NCI-H1092 (cell line): ENCODE data around the gene TGM2.

ENCODE experiments used
- DNase-seq: peaks from one replicate; lab custom pipeline; 2025; lab: John Stamatoyannopoulos, UW

Gene TGM2

DNA sequence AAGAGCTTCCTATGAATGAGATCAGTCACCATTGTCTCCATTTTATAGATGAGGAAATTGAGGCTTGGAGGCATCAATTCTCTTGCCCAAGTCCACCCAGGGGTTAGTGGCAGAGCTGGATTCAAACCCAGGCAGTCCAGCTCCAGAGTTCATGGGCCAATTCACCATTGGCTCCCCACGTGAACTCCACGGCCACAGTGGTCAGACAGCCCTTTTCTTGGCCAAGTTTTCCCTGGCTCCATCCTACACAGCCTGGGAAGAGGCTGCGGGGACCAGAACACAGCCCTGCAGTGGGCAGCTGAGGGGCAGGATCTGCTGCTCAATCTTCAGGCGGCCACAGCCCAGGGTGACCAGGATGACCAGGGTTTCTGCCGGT, 20.5 kb downstream of the TGM2 start:
- no peak for DNase-seq

DNA sequence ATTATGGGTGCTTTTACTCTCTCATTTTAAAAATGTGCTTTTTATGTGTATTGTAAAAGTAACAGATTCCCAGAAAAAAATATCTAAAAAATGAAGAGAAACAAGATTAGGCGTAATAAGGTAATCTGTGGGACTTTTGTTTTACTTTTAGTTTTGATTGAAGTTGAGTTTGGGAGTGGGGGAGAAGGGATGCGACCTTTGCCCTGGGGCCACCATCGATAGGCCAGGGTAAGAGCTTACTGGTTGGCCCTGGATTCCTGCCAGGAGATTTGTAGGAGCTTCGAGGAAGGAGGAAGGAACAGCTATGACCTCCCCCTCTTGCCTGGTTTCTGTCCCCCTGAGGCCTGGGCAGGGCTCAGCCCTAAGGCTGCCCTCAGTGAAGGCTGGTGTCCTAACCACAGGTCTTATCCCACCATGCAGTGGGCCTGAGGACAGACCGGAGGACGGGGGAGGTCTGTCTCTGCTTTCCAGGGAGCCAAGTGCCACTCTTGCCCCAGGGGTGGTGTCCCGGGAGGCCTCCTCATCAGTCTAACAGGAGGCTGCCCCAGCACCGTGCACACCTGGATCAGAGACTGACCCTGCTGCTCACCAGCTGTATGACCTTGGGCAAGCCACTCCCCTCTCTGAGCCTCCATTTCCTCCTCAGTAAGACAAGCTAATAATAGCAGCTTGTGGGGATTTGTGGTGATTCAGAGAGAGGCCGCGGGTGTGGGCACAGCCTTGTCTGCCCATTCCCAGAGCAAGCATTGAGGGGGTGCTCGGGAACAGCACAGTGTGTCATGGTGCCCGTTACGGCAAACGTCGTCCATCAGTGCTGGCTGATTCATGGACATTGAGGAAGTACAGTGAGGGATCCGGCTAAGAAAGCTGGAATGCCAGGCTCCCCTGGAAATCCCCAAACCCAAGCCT, 21.2 kb downstream of the TGM2 start:
- no peak for DNase-seq

DNA sequence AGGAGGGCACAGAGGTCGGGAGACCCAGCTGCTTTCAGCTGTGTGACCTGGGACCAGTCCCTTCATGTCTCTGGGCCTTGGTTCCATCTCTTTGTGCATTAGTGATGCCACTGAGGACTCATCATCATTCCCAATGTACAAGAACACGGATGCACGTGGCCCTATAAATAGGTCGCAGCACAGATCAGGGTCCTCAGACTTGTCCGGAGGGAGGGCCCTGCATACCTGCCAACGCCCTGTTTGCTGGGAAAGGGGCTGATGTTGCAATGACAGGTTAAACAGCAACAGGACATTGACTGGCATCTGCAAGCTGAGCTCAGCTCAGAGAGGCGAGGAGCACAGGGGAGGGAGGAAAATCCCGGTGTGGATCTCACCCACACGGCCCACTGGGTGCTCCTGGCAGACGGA, 21.8 kb downstream of the TGM2 start:
- no peak for DNase-seq

DNA sequence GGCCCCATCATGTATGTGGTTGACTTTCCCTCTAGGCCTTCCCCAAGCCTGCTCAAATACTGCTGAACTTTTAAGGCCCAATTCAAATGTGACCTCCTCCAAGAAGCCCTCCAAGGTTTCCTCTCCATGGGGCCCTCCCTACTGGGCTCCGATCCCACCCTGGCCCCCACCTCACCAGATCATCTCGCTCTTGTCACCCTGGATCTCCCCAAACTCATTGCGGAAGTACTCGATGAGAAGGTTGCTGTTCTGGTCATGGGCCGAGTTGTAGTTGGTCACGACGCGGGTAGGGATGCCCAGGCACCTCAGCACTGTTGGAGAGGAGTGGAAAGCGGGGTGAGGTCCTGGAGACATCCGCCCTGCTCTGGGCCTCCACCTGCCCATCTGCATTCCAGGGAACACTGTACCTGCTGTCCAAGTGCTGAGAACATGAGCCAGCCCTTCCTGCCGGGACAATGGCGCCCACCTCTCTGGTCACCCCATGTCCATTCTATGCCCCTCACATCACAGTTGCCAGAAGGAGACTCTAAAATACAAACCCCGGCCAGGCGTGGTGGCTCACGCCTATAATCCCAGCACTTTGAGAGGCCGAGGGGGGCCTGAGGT, 23.1 kb downstream of the TGM2 start:
- no peak for DNase-seq

DNA sequence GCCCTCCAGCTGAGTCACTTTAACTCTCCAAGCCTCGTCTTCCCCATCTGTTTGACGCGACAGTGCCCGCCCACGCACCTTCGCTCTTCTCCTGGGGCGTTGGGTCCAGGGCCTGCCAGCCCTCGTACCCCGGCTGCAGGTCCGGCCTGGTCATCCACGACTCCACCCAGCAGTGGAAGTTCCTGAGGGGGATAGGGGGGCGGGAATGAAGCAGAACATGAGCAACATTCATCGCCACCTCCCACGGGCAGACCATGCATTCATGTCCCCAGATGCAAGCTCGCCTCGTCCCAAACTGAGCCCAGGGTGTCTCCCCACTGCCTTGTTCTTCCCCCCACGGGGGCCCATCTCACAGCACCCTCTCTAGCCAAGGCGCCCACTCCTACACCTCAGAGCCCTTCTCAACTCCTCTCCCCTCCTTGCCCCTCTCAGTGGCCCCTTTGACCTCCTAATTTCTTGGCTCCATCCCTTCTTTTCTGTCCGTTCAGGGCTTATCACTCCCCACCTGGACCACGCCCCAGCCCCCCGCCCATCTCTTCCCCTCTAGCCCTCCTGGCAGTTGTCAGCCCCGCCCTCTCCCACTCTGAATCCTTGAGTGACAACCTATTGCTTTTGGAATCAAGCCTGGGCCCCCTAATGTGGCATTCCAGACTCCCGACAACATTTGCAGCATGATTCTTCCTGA, 23.7 kb downstream of the TGM2 start:
- no peak for DNase-seq

DNA sequence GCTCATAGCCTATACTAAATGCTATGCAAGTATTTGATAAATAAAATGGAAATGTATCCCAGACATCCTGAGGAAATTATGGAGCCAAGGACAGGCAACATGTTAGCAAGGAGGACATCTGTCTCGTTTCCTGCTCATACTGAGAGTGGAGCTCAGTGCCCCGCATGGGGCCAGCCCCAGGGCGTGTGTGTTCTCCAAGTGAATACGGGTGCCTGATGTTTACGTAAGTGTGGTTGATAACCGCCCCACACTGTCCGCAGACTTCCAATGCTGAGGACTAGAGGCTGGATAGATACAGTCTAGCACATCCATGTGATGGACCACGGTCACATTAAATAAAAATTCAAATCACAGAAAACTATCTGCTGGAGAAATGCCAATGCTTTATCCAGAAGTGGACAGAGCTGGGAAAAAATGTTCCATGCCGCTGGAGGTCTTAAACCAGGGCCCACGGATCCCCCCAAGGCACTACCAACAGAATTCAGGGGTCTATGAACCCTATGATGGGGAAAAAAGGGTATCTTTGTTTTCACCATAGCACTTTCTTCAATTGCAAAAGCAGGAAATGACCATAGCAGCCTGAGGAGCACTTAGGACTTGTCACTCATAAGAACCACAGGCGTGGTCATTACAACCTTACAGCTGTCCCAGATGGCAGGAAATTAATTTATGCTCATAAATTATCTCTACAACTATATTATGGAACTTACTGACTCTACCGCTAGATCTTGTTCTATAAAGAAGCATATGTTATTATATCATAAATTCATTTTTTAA, 24.9 kb downstream of the TGM2 start:
- no peak for DNase-seq

DNA sequence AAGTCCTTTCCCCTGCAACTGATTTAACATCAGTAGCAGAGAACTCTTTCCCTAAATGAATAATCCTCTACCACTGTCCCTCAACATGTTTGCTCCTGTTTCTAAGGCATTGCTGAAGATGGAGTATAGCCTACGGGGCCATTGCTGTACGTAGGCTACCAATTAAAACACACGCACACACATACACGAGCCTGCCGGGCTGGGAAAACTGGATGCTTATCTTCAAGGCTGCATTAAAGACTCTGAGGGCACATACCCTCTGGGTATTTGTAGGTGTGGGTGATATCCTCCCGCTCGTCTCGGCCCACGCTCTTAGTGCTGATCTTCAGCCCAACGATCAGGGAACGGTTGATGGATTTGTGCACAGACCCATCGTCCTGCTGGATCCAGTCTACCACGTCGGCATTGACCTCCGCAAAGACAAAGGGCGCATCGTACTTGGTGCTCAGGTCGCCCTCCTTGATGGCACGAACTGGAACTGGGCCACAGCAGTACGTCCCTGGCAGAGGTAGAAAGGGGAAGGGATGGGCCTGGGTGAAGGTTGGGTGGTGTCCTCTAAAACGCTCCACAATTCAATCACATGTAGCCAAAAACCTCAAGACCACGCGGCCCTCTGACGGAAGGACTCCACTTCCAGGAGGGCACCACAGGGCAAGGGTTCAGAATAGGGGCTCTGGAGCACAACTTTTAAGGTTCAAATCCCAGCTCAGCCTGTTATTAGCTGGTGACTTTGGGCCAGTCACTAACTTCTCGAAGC, 25.7 kb downstream of the TGM2 start:
- no peak for DNase-seq

DNA sequence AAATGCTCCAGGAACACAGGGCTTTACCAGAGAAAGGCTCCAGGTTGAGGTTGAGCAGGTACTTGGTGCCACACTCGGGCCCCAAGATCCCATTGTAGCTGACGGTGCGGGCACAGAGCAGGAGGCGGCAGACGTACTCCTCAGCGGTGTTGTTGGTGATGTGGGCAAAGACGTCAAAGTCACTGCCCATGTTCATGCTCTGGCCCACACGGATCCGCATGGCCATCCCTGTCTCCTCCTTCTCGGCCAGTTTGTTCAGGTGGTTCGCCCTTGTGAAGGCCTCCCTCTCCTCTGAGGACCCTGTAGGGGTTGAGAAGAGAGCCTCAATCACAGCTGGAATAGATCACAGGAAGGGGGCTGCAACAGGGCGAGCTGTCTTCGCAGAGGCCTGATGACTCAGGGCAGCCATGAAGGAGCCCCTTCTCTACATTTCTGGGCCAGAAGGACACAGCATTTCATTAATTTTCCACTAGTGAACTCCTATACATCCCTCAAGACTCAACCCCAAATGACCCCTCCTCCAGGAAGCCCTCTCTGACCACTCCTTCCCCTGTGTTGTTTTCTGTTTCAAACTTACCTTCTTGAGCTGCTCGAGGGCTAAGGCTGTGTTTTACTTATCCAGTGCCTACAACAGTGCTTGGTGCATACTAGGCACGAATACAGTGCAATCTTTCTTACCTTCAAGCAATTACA, 26.8 kb downstream of the TGM2 start:
- DNase-seq = no peak

DNA sequence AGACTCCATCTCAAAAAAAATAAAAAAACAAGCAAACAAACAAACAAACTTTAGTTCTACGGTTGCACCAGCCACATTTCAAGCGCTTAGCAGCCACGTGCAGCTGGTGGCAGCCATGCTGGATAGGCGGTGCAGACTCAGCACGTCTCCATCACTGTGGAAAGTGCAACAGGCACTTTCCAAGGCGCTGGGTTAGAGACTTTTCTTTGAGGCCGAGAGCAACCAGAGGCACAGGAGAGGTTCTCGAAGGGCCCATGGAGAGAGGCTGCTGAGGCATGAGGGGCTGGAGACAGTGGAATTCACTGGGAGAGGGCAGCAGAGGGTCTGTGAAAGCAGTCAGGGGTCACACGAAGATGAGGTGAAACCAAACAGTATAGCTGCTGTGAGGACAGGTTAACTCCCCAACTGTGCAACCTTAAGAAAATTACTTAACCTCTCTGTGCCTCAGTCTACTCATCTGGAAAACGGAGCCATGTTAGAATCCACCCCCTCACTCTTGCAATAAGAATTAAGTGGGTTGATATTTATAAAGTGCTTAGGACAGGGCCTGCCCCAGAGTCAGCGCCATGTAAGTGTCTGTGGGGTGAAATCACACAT, 27.5 kb downstream of the TGM2 start:
- no peak for DNase-seq

DNA sequence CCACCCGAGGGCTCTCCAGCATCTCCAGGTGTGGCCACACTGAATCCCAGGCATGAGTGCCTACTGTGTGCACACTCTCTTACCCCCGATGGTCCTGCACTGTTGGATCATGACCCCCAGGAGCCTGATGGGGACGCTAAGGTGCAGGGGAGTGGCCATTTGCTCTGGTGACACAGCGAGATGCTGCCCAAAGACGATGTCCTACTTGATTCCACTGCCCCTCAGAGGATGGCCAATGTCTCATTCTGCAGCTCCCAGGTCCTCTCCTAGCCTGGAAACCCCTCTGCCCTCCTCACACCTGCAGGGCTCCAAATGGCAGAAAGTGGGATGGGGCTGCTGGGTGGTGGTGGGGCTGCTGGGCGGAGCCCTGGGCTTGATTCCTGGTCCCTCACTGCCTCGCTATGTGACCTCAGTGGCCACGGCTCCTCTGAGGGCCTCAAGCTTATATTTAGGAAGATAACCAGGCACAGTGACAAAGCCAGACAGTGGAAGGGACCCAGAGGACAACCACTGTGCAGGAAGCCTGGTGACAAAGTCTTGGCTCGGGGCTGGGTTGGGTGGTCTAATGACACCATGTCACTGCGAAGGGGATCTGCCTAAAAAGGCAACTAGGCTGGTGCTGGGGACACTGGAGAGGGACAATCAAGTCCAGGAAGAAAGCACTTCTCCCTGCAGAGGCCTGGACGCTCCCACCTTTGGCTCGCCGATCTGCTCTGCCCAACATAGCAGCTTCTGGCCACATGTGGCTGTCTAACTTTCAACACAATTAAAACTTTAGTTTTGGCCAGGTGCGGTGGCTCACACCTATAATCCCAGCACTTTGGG, 28.4 kb downstream of the TGM2 start:
- DNase-seq = no peak

DNA sequence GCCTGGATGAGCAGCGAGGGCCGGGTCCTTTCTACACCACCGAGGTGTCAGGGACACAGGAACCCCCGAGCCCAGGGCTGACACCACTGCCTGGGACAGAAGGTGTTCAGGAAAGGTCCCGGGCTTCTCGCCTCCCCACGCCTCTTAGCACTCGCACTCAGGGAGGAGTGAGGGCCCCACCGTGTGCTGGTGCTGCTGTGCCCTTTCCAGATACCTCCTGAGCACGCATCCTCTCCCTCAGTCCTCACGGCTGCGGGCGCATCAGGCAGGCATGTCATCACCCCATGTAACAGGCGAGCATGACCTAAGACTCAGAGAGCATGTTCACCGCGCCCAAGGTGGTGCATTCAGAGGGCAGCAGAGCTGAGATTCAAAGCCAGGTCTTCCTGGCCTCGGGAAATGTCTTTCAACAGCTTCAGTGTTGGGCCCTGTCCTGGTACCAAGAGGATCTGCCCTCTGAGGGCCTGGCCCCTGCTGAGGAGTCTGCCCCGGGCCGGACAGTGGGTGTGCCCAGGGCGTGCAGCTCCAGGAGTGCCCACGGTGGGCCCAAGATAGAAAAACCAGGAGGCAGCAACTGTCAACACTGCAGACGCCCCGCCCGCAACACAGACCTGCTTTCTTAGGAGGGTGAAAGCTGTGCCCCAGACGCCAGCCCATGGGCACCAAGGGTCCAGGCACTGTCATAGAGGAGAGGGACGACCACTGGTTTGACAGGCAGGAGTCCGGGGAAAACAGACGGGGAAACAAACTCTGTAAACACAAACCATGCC, 29.2 kb downstream of the TGM2 start:
- no peak for DNase-seq

DNA sequence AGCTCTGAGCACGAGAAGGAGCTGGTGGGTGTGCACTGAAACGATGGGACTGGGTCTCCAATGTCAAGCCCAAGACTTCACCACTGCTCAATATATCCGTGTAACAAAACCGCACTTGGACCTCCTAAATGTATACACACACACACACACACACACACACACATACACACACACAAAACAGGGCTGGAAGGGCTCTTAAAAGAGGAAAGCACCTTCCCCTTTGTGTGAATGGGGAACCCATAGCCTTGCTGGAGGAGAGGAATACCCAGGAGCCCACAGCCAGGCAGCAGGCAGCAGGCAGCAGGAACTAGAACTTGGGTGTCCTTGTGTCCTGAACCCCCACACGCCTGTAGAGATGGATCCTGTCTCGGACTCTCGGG, 29.8 kb downstream of the TGM2 start:
- DNase-seq = no peak

DNA sequence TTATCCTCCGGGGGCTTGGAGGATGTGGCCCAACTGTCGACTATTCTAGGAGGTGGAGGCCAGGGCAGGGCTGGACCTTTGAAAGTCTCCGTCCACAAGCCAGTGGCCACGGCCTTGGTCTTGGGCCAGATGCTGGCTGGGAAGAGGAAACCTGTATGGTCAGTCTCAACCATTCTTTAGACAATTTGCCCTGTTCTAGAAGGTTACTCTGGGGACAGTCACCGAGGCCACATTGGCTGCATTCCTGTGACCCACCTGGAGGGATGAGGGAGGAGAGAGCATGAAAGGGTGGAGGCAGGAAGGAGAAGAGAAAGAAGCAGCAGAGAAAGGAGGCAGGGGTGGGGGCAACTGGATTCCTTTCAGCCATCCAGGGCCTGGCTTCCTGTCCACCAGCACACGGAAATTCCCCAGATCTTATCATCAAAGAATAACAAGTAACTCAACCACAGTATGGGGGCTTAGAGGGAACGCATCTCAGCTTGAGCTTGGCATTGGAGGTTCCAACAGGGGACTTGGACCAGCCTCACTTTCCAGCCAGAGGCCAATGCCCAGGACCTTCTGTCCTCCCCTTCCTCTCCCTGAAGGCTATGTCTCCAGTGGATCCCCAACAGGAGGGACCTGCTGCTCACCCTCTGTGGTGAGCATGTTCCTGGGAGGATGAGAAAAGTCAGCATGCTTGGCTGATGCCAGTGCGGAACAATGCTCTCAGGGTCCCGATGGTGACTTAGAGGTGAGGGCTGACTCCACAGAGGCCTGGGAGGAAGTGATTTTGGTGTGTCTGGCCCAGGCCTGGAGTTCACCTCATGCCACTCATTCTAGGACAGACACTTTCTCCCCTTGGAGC, 30.4 kb downstream of the TGM2 start:
- DNase-seq = no peak

DNA sequence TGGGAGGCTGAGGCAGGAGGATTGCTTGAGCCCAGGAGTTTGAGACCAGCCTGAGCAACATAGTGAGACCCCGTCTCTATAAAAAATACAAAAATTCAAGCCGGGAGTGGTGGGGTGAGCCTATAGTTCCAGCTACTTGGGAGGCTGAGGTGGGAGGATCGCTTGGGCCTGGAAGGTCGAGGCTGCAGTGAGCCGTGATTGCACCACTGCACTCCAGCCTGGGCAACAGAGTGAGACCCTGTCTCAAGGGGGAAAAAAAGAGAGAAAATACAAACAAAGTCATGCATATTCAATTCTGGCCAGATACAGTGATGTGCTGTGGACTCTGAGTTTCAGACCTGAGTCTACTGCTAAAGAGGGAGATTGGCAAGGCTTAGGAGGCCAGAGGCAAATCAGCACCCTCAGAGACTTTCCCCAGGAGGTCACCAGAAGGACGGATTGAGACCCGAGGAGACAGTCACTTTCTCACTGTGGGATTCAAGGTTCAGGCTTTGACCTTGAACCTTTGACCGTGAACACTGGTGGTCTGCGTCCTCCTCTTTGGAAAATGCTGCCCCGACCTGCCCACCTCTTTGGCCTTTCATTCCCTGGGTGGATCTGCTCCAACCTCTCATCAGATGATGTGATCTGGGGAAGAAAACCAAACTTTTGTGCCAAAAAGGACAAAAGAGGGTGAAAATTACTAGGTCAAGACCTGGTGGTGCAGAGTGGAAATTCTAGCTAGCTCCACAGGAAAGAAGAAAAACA, 31.2 kb downstream of the TGM2 start:
- no peak for DNase-seq

DNA sequence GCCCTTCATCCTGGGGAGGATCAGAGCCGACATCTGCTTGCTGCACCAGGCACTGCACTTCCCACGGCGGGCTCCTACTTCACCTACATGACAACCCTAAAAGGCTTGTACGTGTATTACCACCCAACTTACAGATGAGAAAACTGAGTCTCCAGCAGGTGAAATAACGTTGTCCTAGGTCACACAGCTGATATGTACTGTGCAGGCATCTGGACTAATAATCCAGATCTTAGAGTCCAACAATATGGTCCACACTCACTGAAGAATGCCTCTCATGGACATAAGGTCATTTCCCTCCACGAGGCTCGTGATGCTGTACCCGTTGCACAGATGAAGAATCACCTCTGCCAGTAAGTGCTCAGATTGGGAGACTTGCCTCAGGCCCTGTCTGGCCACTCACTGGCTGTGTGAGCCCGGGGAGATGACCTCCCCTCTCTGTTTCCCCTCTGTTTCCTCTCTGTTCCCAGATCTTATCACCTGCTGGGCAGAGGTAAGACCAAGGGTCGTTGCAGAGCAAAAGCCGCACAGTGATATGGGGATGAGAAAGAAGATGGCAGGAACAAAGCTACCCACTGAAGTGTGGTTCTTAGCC, 32.1 kb downstream of the TGM2 start:
- no peak for DNase-seq

DNA sequence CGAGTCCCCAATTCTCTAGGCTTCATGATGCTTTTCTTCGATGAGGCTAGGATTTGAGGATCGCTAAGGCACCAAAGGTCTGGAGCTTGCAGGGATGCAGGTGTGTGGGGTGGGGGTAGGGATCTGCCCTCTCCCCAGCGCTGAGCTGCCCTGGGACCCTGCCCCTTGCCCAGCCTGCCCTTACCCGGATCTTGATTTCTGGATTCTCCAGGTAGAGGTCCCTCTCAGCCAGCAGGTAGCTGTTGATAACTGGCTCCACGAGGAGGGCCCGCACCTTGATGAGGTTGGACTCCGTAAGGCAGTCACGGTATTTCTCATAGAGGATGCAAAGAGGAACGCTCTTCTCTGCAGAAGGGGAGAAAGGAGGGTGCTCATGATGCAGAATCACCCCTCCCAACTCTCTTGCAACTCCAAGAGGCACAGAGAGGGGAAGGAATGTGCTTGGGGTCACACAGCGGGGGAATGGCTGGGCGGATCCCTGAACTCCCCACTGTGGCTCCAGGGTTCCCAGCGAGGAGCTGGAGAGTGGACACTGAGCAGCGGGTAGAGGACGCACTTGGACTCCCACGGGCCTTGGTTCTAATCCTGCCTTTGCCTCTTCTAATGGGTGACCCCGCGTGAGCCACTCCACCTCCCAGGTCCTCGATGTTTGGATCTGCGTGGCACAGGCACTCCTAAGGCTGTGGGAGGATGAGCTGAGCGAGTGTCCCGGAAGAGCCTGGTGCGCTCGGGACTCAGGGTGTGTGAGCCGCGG, 32.7 kb downstream of the TGM2 start:
- DNase-seq = no peak
